ENCODE measurements around the gene HDAC11. TPM values are rescaled to one million over a fixed set of nuclear protein-coding genes. Genes with fewer than 3 reads are reported as not detected.
A peak's percentile ranks its signal among the peaks of the same experiment; 100 is the strongest.
"Not testable (repeated sequence)": the region's sequence is repeated elsewhere in the genome, so short reads cannot be mapped to it uniquely, and the experiment has no call there.

The HDAC11 gene
- total and polyA plus RNA-seq, 9 of the 15 experiments (the other 6 are each of a cell fraction or from before 2014, with no cell fraction given) = 0.60 to 6.0 (median 4.5) TPM

DNA sequence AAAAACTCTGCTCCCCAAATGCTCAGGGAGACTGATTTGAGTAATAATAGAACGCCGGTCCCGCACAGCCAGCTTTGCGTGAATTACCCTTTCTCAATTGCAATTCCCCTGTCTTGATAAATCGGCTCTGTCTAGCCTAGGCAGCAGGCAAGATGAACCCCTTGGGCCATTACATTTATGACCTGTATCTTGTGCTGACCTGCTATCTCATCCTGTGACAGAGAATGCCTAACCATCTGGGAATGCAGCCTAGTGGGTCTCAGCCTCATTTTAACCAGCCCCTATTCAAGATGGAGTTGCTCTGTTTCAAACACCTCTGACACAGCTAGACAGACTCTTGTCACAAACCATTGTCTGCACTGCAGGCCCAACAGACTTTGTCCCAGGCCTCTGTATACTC, 46.2 kb upstream of the HDAC11 start (continued):
- TF ChIP-seq, protein P1, sequence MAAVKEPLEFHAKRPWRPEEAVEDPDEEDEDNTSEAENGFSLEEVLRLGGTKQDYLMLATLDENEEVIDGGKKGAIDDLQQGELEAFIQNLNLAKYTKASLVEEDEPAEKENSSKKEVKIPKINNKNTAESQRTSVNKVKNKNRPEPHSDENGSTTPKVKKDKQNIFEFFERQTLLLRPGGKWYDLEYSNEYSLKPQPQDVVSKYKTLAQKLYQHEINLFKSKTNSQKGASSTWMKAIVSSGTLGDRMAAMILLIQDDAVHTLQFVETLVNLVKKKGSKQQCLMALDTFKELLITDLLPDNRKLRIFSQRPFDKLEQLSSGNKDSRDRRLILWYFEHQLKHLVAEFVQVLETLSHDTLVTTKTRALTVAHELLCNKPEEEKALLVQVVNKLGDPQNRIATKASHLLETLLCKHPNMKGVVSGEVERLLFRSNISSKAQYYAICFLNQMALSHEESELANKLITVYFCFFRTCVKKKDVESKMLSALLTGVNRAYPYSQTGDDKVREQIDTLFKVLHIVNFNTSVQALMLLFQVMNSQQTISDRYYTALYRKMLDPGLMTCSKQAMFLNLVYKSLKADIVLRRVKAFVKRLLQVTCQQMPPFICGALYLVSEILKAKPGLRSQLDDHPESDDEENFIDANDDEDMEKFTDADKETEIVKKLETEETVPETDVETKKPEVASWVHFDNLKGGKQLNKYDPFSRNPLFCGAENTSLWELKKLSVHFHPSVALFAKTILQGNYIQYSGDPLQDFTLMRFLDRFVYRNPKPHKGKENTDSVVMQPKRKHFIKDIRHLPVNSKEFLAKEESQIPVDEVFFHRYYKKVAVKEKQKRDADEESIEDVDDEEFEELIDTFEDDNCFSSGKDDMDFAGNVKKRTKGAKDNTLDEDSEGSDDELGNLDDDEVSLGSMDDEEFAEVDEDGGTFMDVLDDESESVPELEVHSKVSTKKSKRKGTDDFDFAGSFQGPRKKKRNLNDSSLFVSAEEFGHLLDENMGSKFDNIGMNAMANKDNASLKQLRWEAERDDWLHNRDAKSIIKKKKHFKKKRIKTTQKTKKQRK (IDR thresholded peaks at IDR 0.05; ENCODE audit: borderline replicate concordance, low read depth, low read length) = no peak
- TF ChIP-seq, protein P2, sequence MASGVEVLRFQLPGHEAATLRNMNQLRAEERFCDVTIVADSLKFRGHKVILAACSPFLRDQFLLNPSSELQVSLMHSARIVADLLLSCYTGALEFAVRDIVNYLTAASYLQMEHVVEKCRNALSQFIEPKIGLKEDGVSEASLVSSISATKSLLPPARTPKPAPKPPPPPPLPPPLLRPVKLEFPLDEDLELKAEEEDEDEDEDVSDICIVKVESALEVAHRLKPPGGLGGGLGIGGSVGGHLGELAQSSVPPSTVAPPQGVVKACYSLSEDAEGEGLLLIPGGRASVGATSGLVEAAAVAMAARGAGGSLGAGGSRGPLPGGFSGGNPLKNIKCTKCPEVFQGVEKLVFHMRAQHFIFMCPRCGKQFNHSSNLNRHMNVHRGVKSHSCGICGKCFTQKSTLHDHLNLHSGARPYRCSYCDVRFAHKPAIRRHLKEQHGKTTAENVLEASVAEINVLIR (CRISPR knock-in tag; IDR thresholded peaks at IDR 0.05) = no peak
- no peak for TF ChIP-seq SIRT6 (IDR thresholded peaks at IDR 0.05; ENCODE audit: low read depth, low read length)

DNA sequence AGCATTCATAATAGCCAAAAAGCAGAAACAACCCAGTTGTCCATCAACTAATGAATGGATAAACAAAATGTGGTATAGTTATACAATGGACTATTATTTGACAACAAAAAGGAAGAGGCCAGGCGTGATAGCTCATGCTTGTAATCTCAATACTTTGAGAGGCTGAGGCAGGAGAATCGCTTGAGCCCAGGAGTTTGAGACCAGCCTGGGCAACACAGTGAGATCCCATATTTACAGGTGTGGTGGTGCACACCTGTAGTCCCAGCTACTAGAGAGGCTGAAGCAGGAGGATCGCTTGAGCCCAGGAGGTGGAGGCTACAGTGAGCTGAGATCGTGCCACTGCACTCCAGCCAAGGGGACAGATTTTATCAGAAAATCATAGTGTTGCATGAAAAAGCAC, 43.9 kb upstream of the HDAC11 start:
- H3K9ac ChIP-seq (ENCODE audit: insufficient read depth in 1 of 2, low read depth in 2 of 2, low read length in 2 of 2); intact Hi-C loops (cut with micrococcal nuclease); BruUV-seq (replicated peaks); H3K27me3 ChIP-seq (ENCODE audit: control insufficient read depth in 2 of 2, insufficient read depth in 2 of 2, low read length in 2 of 2); CTCF ChIA-PET (ENCODE audit: low intra/inter-chr PET ratio); H3K27ac ChIP-seq (ENCODE audit: extremely low read depth, low read depth, low read length); H3K4me1 ChIP-seq (replicated peaks in 1 of 2; ENCODE audit: control insufficient read depth in 2 of 2, insufficient read depth in 2 of 2, low read length in 2 of 2); H2AFZ ChIP-seq (ENCODE audit: low read depth, low read length); H3K4me2 ChIP-seq (ENCODE audit: insufficient read depth, low read length); DNase-seq (ENCODE audit: extremely low read depth in 1 of 4, low spot score in 3 of 4); H3K9me1 ChIP-seq (ENCODE audit: control insufficient read depth, insufficient read depth, low read length); ATAC-seq; H4K20me1 ChIP-seq (replicated peaks; ENCODE audit: control insufficient read depth, insufficient read depth, low read length); in situ Hi-C loops (cut with MboI); H3K4me3 ChIP-seq; H3K36me3 ChIP-seq (ENCODE audit: control insufficient read depth, insufficient read depth, low read length); H3K9me3 ChIP-seq (replicated peaks; ENCODE audit: control insufficient read depth, insufficient read depth, low read depth, low read length); FAIRE-seq; H3K79me2 ChIP-seq (ENCODE audit: control insufficient read depth, insufficient read depth, low read length): not testable (repeated sequence)
- 24% methylated on average over 4 of the region's 4 CpGs for WGBS (ENCODE audit: insufficient coverage, low coverage, missing lambda C conversion rate)
- POLR2A ChIA-PET = interaction anchor here (1.0 to 1.2 kb wide), 3 partner anchors 11 to 16 kb away, joined by 3 to 4 read pairs (median 3); no protein-coding TSS in a partner anchor
- TF ChIP-seq KDM1A (IDR thresholded peaks at IDR 0.05) (peak; percentile 31 to 35; a peak in 1 of 4 replicates), ZSCAN29 (IDR thresholded peaks at IDR 0.05) (0 out of 2 replicates have a peak, but pooled peaks have one; percentile 10), ZNF121 (CRISPR knock-in tag; conservative IDR thresholded peaks at IDR 0.05) (peak; percentile 93), BCOR (IDR thresholded peaks at IDR 0.05) (peak; percentile 73; the same call in 1 of the 2 replicates)

All from K562 (cell line).